Colon (tissue), 2 donors: ENCODE results near the gene RPL5.
"Not testable (repeated sequence)": the region's sequence is repeated elsewhere in the genome, so short reads cannot be mapped to it uniquely, and the experiment has no call there.

Experiments
- FAIRE-seq: peaks from 2 replicates; lab custom pipeline; 2012; peaks lifted over from hg19 to GRCh38; lab: Jason Lieb, UNC
- donor health status: control.
- donor health status: control.

RPL5 gene

GRCh38 chr1:92831762-92832536 lies at the start of gene RPL5:
TSS of gene RPL5 (plus strand) at chr1:92832040. CDS start at chr1:92832115, 75 bp downstream.
- FAIRE-seq, result no peak

DNA sequence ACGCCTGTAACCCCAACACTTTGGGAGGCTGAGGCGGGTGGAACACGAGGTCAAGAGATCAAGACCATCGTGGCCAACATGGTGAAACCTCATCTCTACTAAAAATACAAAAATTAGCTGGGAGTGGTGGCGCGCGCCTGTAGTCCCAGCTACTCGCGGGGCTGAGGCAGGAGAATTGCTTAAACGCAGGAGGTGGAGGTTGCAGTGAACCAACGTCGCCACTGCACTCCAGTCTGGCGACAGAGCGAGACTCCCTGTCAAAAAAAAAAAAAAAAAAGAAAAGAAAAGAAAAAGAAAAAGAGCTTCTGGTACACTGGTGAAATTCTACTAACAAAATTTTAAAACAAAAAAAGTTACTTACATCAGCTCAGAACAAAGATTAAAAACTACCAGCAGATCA lies 48.3 kb upstream of the RPL5 start:
- FAIRE-seq, result not testable (repeated sequence)

- FAIRE-seq, result no peak
Observed at GRCh38 chr1:92784021-92784638, 47.7 kb upstream of the RPL5 start.

DNA sequence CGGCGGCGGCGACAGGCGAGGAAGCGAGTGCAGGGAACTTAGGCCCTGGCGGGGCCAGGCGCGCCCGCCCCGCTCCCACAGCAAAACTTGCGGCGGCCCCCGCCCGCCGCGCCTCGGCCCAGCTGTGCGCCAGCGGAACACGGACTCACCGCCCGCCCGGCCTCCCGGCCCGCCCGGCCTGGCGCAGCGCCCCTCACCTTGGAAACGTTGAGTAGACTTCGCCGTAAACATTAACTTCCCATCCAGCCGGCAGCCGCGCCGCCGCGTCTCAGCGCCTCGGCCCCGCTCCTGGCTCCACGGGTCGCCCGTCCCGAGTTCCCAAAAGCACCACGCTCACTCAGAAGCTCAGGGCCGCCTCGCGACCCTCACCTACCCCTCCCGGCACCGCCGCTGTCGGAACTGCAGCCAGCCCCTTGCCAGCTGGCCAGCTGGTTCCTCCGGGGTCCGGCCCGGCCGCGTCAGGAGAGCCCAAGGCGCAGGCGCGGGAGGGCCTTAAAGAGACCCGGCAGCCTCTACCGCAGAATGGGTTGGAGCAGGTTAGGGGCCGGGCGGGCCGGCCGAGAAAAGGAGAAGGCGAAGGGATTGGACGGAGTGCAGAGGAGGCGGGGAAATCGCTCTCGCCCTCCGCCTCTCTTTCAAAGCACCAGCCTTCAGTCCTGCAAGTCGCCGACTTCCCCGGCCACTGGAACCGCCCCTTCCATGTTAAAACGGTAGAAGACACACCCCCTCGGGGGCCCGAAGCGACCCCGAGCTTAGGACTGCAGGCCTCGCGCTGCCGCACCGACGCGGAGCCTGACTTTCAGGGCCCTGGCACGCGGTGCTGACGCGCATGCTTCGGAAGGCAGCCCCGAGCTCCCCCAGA lies 47.0 kb upstream of the RPL5 start, which contains the start of gene EVI5:
EVI5 (minus strand) TSS at position 470 of the 862 bp plus-strand sequence. CDS start 48,562 bp downstream, outside the sequence.
- no peak for FAIRE-seq

GRCh38 chr1:92786111-92786901 lies 45.5 kb upstream of the RPL5 start:
- no peak for FAIRE-seq

- FAIRE-seq, result no peak
Observed at GRCh38 chr1:92790081-92790480, 41.8 kb upstream of the RPL5 start.

DNA sequence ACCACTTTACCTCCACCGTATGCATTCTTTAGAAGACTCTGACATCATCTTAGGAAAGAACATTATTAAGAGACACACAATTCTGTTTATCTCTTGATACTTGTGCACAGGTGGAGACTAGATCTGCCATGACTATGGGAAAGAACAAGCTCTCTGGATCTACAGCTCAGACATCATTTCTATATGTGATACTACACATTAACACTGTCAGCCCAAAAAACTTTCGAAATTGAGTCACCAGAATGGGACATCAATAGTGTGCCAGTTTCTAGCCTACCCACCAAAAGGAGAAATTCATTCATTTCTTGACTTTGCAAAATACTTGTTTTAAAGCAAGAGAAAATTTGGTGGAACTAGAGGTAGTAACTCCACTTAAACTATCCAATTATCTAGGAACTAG lies 41.0 kb upstream of the RPL5 start:
- no peak for FAIRE-seq

DNA sequence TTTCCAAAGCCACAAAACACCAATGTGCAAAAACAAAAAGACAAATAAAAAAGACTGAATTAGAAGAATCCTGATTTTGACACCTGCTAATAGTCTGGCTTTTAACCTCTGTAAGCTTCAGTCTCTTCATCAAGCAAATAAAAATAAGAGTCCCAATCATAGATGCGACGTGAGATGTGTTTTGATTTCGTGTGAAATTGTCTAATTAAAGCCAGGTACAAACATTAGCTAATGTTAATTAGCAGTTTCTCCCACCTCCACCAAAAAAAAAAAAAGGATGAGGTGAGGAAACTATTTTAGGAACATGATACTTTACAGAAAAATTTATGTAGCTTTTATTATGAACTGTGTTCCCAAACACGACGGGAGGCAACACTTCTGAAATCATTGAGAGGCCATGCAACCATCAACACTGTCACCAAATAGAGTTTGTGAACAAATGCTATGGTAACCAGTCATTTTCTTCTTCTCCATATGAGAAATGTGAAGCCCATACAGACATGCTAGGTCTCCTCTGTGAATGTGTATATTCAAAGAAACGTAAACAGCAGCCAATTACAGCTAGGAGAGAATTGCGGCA lies 40.3 kb upstream of the RPL5 start:
- FAIRE-seq, result no peak

DNA sequence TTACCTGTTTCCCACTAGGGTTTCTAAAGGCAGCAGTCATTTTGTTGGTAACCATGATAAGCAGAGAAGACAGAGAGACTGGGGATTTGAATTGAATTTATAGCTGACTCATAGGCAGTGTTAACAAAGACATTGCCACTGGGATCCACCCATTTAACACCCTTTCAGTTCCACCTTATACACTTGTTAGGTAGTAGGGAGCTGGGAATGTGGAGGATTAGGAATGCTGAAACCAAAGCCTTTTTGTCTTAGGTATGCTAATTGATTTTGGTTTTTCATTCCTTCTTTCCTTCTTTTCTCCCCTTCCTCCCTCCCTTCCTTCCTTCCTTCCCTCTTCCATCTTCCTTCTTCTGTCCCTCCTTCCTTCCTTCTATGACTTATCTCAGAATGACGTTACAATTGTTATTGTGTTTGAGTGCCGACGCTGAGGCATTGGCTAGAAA lies 39.5 kb upstream of the RPL5 start:
- FAIRE-seq, result no peak

DNA sequence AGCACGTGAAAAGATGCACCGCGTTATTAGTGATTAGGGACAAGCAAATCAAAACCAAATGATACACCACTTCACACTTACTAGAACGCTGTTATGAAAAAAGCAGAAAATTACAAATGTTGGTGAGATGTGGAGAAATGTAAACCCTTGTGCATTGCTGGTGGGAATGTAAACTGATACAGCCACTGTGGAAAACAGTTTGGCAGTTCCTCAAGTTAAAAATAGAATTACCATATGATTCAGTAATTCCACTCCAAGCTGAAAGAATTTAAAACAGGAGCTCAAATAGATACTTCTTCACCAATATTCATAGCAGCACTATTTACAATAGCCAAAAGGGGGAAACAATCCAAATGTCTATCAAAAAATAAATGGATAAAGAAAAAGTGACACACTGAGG lies 36.7 kb upstream of the RPL5 start:
- no peak for FAIRE-seq

DNA sequence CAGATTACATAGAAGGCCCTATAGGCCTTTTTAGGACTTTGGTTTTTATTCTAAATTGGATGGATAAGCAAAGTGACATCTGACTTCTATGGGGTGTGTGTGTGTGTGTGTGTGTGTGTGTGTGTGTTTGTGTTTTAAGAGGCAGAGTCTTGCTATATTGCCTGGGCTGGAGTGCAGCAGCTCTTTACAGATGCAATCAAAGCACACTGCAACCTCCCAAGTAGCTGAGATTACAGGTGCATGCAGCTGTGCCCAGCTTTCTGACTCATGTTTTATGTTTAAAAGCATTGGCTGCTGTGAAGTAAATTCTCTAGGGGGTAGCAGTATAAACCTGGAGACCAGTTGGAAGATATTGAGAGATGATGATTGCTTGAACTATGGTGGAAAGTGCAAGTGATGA lies 34.5 kb upstream of the RPL5 start:
- FAIRE-seq, result no peak

DNA sequence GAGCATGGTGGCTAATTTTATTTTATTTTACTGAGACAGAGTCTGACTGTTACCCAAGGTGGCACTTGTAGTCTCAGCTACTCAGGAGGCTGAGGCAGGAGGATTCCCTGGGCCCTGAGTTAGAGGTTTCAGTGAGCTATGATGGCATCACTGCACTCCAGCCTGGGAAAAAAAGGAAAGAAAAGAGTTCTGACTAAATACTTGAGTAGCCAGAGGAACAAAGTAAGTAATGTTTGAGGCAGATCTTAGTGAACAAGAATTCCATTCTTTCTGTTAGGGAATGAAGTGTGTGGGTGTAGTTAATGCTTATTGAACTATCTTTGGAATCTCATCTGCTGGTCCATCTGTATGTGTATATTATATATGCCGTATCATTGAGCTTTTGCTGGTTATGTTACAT lies 33.9 kb upstream of the RPL5 start:
- no peak for FAIRE-seq

DNA sequence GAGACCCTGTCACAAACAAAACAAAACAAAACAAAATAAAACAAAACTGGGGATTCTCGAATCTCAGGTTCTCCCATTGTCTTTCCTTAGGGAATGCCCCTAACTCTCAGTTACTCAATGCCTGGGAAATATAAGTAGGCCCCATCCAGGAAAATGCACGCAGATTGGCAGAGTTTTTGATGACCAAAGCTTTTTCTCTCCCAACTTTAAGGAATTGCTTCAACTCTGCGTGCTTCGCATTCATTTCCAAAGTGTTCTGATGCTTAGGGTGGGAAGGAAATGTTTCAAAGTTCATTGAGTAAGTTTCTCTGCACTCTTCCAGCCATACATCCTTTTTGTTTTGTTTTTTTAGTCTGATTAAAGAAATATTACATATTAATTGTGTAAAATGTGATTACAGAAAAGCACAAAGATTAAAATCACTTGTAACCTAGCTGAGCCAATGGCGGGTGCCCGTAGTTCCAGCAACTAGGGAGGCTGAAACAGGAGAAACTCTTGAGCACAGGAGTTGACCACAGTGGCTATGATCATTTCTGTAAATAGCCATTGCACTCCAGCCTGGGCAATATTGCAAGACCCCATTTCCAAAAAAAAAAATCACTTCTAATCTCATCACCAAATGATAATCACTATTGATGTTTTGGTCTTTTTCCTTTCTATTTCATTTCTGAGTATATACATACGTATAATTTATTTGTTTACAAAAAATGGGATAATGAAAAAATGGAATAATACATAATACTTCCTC lies 28.5 kb upstream of the RPL5 start:
- FAIRE-seq, result no peak

- peak; percentile 5 for FAIRE-seq
Observed at GRCh38 chr1:92804721-92805201, 27.1 kb upstream of the RPL5 start.

- no peak for FAIRE-seq
Observed at GRCh38 chr1:92805216-92805615, 26.6 kb upstream of the RPL5 start.

DNA sequence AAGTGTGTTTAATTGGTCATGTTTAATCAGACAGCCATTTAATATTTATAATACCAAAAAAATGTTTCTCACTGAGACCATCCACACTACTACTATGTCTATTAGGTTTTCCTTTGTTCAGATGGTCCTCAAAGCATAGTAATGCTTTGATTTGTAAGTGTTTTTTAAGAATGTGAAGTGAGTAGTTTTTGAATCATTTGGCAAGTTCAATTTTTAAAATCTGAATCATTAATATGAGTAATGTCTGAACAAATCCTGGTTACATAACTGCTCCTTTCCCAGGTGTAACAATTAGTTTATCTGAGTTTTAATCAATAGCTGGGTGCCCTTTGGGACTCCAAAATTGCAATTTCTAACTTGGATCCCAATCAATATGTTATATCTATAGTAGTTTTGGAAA lies 23.5 kb upstream of the RPL5 start:
- no peak for FAIRE-seq

- FAIRE-seq, result no peak
Observed at GRCh38 chr1:92816732-92817131, 15.1 kb upstream of the RPL5 start.

DNA sequence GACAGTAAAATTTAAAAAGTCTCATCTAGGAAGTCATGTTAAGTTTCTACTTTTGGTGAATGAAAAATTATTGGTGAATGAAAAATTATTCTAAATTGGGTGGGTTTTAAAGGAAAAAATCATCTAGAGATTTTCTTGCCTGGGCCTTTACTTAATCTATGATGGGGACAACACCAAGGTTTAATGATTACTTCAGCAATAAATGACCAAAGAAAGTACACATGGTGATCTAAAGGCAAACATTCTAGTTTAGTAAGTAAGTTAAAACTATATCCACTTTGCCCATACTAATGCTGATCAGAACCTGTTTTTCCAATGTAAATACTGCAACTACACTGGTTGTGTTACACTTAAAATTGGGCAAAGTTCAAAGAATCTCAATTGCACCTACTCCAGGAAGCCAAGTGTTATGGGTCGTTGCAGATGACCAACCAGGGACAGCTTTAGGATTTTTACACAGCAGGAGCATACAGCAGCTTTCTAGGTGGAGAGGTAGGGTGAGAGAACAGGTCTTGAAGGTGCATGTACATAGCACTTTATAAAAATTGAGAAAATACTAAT lies 14.6 kb upstream of the RPL5 start:
- no peak for FAIRE-seq

DNA sequence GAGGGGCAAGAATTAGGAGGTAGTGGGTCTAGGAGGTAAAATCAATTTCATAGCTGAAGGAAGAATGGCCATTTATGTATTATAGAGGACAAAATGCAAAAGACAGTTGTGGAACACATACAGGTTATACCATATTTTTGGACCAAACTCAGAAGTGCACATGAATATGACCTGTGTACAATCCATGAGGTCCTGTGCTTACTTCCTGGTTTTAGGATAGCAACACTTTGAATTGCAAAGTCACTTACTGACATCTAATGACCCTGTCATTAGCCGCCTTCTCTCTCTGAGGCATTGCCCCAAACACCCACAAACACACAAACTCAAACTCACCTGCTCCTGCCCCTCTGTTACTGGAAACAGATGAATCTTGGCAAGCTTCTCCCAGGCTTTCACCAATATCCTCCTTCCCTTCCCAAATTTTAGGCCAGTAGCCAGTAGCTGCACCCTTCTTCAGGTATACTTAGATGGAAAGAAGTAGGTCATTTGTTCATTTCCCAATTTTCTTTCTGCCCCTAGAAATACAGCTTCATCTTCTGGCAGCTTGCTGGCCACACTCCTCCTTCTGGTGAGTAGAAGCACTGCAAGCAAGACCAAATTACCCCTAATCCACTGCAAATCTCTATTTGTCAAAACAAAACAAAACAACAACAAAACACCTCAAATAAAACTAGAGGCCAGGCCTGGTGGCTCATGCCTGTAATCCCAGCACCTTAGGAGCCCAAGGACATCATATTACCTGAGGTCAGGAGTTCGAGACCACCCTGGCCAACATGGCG lies 13.7 kb upstream of the RPL5 start:
- FAIRE-seq, result no peak

- no peak for FAIRE-seq
Observed at GRCh38 chr1:92820024-92820423, 11.8 kb upstream of the RPL5 start.
